COLO668 (cell line): Measurements from ENCODE around the gene LRRK1.

Experiments
- DNase-seq: peaks from one replicate; lab custom pipeline; 2025; ENCODE audit not compliant: unreplicated experiment; lab: John Stamatoyannopoulos, UW

The LRRK1 gene

DNA sequence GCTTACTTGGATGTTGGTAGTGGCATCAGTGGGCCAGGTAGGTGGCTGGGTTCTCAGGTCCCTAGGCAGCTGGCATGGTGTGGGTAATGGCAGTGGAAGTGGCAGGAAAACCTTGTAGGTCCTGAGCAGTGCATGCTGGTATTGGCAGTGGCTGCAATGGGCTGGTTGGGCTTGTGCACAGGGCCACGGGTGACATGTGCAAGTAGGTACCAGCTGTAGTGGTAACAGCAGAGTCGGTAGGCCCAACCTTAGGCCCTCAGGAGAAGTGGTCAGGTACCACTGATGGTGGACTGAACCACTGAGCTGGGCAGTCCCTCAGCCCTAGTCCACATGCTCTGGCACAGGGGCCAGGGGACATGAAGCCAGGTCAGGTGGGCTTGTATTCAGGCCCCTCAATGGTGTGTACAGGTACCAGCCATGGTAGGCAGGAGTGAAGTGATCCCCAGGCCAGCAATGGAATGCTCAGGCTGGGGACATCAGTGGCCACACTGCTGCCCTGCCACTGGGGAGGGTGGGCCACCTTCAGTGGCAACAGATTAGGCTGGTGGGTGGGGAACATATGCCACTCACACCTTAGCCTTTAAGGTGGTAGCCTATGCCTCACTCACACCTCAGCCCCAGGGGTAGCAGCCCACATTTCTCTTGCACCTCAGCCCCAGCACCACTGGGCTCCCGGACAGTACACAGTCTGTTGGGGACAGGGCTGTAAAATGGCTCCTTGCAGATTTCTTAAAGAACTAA, 118.1 kb downstream of the LRRK1 start:
- DNase-seq = no peak

DNA sequence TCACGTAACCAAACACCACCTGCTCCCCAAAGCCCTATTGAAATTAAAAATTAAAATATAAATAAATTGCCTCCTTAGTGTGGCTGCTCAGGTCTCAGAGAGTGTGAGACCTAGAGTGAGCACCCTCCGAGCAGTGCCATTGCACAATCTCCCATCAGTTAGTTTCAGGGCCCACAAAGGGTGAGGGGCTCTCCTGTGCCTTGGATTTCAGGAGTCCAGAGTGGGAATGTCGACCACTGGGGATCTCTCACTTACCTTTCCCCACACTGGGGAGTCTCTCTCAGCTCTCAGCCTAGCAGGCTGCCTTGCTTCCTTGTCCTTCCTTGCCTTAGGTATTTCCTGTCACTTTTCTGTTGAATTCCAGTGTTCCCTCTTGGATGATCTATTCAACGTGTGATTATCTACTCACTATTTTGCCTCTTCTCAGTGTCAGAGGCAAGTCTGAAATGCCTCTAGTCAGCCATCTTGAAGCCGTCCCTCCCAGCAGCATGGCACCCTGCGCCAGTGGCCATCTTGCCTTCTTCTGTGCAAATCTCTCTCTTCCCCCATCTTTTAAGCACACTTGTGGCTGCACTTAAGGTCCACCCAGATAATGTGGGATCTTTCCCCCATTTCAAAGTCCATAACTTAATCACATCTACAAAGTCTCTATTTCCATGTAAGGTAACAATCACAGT, 119.3 kb downstream of the LRRK1 start:
- DNase-seq = no peak

DNA sequence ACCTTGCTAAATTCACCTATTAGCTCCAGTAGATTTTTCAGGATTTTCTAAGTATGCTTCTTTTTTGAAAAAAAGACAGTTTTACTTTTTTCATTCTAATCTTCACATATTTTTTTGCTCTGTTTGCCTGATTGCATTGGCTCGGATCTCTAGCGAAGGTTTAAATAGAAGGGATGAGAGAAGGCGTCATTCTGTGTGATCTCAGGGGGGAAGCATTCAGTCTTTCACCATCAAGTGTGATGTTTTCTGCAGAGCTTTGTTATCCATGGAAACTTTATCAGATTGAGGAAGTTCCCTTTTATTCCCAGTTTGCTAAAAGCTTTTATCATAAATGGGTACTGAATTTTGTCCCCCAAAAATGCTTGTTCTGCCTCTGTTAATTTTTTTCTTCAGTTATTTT, 120.3 kb downstream of the LRRK1 start:
- DNase-seq = no peak

DNA sequence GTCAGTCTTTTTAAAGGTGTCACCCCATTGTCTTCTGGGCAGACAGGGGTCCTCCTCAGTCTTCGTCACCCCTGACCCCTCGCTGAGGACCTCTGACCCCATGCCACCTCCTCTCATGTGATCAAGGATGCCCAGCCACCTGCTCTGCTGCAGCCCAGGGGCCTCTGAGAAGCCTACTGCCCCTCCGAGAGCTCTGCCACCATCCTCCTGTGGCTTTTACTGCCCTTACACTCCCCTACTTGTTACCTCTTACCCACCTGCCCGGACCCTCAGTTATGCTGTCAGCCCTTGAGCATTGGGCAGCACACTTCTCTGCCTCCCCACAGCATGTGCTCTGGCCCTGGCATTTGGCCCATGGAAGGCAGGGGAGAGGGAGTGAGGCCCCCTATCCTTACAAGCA, 123.2 kb downstream of the LRRK1 start:
- DNase-seq = no peak

DNA sequence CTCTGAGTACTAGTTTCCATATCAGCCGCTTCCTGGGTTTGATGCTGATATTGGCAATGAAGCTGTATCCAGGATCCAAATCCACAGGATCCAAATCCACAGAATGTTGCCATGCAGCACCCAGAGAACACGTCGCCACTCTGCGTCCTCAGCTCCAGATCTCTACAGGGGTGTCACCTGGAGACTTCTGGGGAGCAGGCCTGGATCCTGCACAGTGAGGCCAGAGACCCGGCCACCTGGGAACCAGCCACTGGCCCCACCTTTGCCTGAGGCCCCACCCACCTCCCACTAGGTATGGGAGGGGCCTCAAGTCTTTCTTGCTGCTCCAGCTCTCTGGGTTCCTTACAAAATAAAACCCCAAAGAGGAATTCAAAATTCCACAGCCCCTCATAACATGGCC, 123.9 kb downstream of the LRRK1 start:
- DNase-seq = no peak

DNA sequence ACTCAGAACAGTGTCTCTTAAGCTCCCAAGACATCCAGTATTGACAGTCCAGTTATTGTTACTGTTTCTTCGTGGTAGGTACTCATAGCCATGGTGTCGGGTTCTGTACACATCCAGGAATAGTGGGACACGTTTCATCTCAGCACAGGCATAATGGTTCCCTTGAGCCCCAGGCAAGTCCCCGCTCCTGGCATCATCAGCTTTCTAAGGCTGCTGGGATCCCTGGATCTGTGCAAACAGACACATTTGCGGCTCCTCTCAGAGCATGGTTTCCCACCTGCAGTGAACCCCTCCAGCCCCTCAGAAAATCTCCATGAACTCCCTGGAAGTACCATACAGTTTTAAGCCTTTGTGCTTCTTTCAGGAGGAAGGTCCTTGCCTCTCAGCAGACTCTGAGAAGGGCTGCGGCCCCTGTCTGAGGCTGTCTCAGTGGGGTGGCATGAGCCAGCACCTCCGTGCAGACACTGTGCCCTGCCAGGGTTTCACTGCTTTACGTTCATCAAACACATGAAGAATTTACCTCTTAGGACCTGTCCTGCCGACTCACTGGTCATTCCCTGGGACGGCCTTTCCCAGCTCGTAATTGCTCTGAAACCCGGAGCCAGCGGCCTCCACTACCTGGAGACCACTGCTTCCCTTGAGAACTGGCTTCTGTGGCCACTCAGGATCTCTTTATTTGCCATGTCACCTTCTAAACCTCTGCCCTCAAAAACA, 124.9 kb downstream of the LRRK1 start:
- DNase-seq = no peak

DNA sequence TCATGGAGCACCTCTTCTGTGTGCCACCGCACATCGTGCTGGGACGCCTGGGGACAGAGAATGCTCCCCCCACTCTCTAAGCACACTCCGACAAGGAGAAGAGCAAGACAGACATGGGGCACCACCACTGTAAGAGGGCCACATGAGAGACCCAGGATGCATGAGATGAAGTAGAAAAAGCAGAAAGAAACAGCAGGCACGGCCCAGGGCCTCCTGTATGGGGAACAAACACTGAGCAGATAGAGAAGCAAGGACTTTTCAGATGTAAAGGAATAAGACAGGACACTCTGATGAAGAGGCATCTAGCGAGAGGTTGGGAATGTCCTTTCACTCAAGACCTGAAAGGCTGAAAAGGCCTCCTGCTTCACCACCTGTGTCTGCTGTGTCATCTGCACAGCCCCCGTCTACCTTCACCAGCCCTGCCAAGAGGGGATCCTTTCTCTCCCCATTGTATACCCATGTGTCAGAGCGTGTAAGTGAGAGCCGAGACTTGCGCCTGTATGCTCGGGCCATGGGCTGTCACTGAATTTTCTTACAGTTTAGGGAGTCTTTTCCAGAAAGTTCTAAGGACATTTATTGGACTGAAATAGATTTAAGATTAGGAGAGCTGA, 125.6 kb downstream of the LRRK1 start:
- no peak for DNase-seq

DNA sequence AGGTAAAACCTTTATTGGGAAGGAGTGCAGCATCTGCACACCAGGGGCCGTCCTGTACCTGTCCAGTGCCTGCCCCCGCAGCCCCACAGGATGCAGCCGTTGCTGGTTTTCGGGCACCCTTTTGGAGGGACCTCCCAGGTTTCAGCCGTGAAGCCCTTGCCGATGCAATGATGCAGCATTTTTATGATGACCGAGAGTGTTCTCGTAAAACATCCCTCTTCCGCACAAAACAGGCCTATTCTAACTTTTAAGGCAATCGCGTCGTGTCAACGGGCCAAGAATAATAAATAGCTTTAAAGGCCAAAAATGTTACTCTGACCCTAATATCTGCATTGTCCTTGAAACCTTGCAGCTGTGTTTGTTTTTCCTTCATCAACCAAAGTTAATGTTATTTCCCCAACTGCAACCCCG, 126.1 kb downstream of the LRRK1 start:
- no peak for DNase-seq

DNA sequence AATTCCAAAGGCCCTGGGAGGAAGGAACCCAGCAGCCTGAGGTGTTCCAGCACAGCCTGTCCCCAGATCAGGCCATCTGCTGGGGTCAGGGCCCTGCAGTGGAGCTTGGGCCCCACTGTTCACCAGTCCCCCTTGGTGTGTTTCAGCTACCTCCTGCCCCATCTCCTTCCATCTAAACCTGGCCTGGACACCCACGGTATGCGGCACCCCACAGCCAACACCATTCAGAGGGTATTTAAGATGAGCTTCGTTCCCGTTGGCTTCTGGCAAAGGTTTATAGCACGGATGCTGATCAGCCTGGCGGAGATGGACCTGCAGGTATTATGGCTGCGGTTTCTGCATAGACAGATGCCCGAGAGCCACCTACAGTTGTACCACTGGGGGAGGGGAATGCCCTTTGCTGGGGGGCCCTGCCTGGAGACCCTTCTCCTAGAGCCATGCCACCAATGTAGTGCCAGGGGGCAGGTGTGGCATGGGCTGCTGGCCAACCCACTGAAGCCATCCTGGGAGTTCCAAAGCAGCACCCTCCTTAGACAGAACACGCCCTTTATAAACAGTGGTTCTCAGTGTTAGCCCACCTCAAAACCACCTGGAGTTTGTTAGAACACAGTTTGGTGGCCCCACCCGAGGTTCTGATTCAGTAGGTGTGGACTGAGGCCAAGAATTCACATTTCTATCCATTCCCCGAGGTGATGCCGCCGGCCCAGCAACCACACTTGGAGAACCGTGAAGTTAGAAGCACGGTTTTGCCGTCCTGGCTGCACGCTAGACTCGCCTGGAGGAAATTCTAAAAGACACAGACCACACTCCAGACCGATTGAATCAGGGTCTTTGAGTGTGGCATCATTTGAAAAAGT, 126.9 kb downstream of the LRRK1 start:
- no peak for DNase-seq

DNA sequence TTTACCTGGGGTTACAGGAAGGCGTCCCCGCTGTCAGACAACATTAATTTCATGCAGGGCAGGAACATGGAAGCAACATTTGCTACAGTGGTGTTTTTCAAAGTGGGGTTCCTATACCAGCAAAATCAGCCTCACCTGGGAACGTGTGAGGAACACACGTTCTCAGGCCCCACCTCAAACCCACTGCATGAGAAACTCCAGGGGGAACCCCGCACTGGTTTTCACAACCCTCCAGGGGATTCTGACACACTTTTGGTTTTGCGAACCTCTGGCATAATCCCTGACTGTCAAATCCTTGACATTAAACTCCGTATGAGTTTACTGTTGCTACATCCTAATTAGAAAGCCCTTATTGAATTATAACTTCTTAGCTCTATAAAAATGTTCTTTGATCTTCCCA, 127.7 kb downstream of the LRRK1 start:
- DNase-seq = no peak

DNA sequence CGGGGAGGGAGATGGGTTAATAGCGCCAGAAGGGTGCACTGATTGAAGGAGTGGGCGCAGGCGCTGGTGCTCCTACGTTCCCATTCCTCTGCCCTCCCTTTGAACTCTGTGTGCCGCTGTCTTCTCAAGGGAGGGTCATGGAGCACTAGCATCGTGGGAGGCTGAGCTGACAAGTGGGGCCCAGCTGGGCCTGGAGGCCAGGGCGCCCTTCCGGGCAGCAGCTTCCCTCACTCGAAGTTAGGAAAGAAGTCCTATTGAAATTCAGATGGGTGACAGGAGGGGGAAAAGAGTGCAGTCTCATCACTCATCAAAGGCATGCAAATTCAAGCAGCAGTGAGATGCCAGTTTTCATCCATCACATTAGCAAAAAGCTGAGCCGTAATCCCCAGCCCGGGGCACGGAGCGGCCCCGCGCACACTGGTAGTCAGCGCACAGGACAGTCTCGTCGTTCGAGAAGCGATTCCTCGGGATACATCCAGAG, 128.2 kb downstream of the LRRK1 start:
- no peak for DNase-seq

DNA sequence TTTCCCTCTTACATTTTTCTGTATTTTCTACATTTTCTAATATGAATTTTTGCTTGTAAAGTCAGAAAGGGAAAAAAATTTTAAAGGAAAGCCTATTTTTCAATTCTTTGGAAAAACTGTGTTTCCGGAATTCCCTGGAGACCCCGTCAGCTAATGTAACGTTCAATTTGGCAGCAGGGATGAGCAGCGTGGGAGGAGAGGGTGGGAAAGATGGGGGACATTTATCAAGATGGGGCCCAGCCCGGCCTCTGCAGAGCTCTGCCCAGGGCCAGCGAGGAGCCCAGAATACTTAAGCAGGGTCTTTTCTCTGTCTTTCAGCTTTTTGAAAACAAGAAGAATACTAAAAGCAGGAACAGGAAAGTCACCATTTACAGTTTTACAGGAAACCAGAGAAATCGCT, 129.0 kb downstream of the LRRK1 start:
- no peak for DNase-seq

DNA sequence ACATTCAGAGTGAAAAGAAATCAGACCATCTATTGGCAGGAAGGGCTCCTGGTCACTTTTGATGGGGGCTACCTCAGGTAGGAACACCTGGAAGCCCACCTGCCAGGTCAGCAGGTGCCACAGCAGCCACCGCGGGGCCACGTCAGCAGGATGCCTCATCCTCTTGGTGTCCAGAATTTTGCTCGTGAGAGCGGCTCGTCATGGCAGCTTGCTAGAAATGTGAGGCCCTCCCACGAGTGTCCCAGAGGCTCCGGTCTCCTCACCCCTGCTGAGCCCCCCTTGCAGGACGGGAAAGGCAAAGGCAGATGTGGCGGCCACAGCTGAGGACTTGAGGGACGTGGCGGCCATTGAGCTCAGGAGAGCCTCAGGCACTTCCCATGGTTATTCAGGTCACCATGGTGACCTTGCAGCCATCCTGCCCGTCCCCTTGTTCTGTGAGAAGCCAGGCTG, 129.4 kb downstream of the LRRK1 start:
- no peak for DNase-seq

DNA sequence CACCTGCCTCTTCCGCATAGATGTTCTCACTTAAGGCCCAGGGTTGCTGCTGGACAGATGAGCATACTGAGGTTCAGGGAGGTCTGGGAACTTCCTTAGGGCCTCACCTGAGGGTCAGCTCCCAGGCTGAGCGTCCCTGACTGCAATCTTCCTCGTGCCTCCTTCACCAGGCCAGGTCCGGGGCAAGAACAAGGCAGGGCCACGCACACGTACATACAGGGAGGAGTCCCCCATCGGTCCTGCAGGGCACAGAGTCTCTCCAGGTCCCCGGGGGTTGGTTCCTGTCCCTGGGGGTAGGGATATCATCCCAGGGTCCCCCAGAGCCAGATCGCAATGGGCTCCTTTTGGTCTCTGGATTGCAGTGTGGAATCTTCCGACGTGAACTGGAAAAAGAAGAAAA, 130.1 kb downstream of the LRRK1 start:
- DNase-seq = no peak

DNA sequence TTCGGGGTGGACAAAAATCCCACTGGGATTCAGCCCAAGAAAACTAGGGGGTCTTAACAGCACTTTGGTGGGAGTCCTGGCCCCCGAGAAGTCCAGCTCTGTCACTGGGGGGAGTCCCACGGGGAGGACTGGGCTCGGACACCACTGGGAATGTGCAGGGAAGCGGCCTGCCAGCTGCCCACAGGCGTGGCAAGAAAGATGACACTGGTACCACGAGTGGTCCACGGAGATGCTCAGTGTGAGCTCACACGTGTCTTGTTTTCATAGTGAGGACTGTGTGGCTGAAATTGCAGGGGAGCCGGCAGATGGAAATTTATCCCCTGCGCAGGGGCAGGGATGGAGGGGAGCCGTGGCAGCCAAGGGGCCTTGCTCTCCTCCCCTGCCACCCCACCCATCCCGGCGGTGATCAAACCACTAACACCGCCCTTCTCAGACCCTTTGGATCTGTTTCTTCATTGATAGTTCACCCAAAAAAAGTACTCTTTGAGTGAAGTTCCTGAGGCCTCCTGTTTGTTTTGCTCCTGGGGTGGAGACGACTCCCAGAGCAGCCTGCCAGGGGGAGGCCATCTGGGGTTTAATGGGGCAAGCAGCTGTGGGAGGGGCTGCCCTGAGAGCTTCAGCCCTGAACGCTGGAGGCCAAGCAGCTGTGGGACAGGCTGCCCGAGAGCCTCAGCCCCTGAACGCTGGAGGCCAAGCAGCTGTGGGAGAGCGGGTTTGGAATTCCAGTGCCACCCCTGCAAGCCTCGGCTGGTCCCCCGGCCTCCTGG, 130.9 kb downstream of the LRRK1 start:
- DNase-seq = no peak

DNA sequence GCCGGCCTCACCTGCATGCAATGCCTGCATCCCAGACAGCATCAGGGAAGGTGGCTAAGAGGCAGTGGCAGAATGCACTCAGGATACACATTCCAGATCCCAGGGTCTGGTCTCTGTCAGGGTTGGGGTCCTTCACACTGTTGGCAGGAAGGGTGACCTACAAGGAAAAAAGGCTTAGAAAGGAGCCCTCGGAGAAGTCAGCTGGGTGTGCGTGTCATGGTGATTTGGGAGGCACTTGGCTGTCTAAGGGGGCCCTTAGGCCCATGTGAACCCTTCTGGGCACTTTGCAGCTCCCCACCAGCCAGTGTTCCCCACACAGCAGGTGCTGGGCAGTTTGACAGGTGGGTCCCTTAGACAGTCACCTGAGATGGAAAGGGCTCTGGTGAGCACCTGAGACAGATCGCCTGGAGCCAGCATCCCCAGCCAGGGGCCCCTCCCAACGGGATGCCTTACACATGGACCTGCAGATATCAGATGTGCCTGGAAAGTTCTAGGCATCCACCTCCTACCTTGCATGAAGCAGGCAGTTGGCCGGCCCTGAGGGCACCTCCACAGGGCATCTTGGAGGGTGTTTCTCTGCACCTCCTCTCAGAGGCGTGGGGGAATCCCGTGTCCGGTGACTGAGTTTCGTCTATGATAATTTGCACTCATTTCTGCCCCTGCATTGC, 131.6 kb downstream of the LRRK1 start:
- DNase-seq = no peak

DNA sequence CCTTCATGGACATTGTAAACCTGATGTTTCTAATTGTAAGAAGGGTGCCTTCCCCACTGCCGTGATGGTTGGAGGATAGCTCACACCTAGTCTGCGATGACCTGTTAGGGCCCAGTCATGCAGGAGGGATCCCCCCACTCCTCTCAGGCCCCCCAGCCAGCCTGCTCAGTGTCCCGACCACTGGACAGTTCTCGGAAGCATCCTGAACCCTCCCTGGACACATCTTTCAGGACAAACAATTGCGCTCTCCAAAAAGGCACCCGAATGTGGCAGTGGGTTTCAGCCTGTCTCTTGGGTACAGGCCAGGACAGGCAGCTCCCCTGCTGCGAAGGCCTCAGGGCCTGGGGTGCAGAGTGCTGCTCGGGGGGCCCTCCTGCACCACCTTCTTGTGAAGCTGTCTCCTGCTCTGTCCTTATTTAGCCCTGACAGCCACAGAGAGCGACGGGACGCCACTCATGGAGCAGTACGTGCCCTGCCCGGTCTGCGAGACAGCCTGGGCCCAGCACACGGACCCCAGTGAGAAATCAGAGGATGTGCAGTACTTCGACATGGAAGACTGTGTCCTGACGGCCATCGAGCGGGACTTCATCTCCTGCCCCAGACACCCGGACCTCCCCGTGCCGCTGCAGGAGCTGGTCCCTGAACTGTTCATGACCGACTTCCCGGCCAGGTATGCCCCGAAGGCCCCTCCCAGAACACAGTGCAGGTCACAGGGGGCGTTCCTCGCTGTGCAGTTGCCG, 132.3 kb downstream of the LRRK1 start:
- DNase-seq = no peak

DNA sequence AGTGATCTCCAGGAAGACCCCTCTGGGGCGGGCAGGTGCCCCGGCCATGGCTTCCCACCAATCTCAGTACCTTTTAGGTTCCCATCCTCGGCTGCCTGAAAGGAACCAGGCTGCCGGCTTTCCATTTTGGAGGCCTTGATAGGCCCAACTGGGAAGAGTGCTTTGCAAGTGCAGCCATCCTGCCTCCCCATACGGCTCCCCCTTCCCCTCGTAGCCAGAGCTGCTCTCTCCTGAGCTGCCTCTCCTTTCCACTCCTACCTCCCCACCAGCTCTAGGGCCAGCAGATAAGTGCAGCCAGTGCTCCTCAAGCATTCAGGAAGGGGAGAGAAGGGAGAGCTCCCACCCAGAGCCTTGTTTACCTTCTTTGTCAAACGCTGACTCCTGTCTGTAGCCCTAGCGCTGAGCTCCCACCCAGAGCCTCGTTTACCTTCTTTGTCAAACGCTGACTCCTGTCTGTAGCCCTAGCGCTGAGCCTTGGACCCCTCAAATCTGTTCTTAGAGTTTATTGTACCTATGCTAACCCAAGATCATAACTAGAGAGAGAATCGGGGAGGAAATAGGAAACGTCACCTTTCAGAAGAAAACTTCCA, 133.0 kb downstream of the LRRK1 start:
- DNase-seq = no peak
